CD14-positive monocyte (primary cell): ENCODE results near the gene GAGE12F. TPM values are rescaled to one million over a fixed set of nuclear protein-coding genes. Genes with fewer than 3 reads are reported as not detected.
"Not testable (repeated sequence)": the region's sequence is repeated elsewhere in the genome, so short reads cannot be mapped to it uniquely, and the experiment has no call there.

Source experiments
- DNase-seq, 3 donors: peaks; one replicate each; pipeline ENCODE4 v3.0.0-alpha.2; 2011 to 2022
- H2AFZ ChIP-seq: 2 replicates; pipeline ENCODE4 v1.6.0; 2012; ENCODE audit warnings: mild to moderate bottlenecking, low read depth, low read length, inconsistent platforms; ENCODE audit not compliant: insufficient read depth, poor library complexity, severe bottlenecking
- H3K27ac ChIP-seq, 2 donors: 1 replicate in 1 of 2; 2 replicates in 1 of 2; pipeline ENCODE4 v1.5.1; 2012 to 2013; ENCODE audit warnings: low read length in 2 of 2, control low read depth in 1 of 2, inconsistent platforms in 1 of 2, low read depth in 1 of 2, mild to moderate bottlenecking in 1 of 2
- H3K27me3 ChIP-seq, 2 donors: one replicate each; pipeline versions ENCODE4 v1.6.0 to v1.6.1; 2011 to 2013; ENCODE audit warnings: low read length in 2 of 2; ENCODE audit not compliant: control insufficient read depth in 2 of 2, insufficient read depth in 2 of 2
- H3K36me3 ChIP-seq, 2 donors: replicated peaks in 1 of 2; 1 replicate in 1 of 2; 2 replicates in 1 of 2; pipeline versions ENCODE4 v1.5.1 to v1.6.1; 2012 to 2013; ENCODE audit warnings: low read length in 2 of 2, control low read depth in 1 of 2, inconsistent platforms in 1 of 2, mild to moderate bottlenecking in 1 of 2; ENCODE audit not compliant: insufficient read depth in 2 of 2, control insufficient read depth in 1 of 2
- H3K4me1 ChIP-seq, 2 donors: 1 replicate in 1 of 2; 2 replicates in 1 of 2; pipeline versions ENCODE4 v1.5.1 to v1.6.1; 2012 to 2013; ENCODE audit warnings: low read length in 2 of 2, control low read depth in 1 of 2, inconsistent platforms in 1 of 2, mild to moderate bottlenecking in 1 of 2, moderate library complexity in 1 of 2; ENCODE audit not compliant: insufficient read depth in 2 of 2, control insufficient read depth in 1 of 2
- H3K4me2 ChIP-seq: replicated peaks from 2 replicates; pipeline ENCODE3; 2012; ENCODE audit warnings: low read length, moderate library complexity, mild to moderate bottlenecking; ENCODE audit not compliant: poor library complexity, severe bottlenecking; ENCODE audit errors: extremely low read depth
- H3K4me3 ChIP-seq, 3 experiments: fragments of 200-600 bp in 1 of 3; sonication (generic) in 1 of 3; replicated peaks in 1 of 3; 1 replicate in 2 of 3; 2 replicates in 1 of 3; pipeline ENCODE4 v1.5.1; 2011 to 2013; ENCODE audit warnings: low read length in 3 of 3, mild to moderate bottlenecking in 3 of 3, control low read depth in 2 of 3, low read depth in 2 of 3, inconsistent platforms in 1 of 3, moderate library complexity in 1 of 3
- H3K79me2 ChIP-seq: 2 replicates; pipeline ENCODE4 v1.6.0; 2012; ENCODE audit warnings: mild to moderate bottlenecking, control low read depth, inconsistent platforms, low read length, moderate library complexity; ENCODE audit not compliant: insufficient read depth
- H3K9ac ChIP-seq: 2 replicates; pipeline ENCODE4 v1.6.0; 2017; ENCODE audit warnings: low read length, mild to moderate bottlenecking; ENCODE audit not compliant: insufficient read depth, poor library complexity, severe bottlenecking
- H3K9me3 ChIP-seq, 2 donors: replicated peaks in 1 of 2; 1 replicate in 1 of 2; 2 replicates in 1 of 2; pipeline versions ENCODE4 v1.5.1 to v1.6.1; 2012 to 2013; ENCODE audit warnings: low read length in 2 of 2, control low read depth in 1 of 2; ENCODE audit not compliant: control insufficient read depth in 1 of 2, insufficient read depth in 1 of 2
- H4K20me1 ChIP-seq: 2 replicates; pipeline ENCODE4 v1.6.0; 2012; ENCODE audit warnings: mild to moderate bottlenecking, low read length, control low read depth, moderate library complexity; ENCODE audit not compliant: insufficient read depth
- H3K27ac Mint-ChIP-seq, 7 donors: one replicate each; pipeline ENCODE4 v1.8.0; 2020; ENCODE audit warnings: mild to moderate bottlenecking in 7 of 7, mixed read lengths in 7 of 7, moderate library complexity in 6 of 7, inconsistent platforms in 2 of 7
- H3K27me3 Mint-ChIP-seq, 3 donors: one replicate each; pipeline ENCODE4 v1.8.0; 2021 to 2022; ENCODE audit warnings: low read depth in 3 of 3, mild to moderate bottlenecking in 3 of 3, mixed read lengths in 3 of 3, moderate library complexity in 3 of 3, inconsistent platforms in 1 of 3
- H3K36me3 Mint-ChIP-seq, 2 donors: one replicate each; pipeline ENCODE4 v1.8.0; 2020; ENCODE audit warnings: mixed read lengths in 2 of 2, inconsistent platforms in 1 of 2, mild to moderate bottlenecking in 1 of 2
- H3K4me1 Mint-ChIP-seq: one replicate; pipeline ENCODE4 v1.8.0; 2020; ENCODE audit warnings: mild to moderate bottlenecking, mixed read lengths
- H3K4me3 Mint-ChIP-seq, 2 donors: one replicate each; pipeline ENCODE4 v1.8.0; 2020; ENCODE audit warnings: mild to moderate bottlenecking in 2 of 2, mixed read lengths in 2 of 2, moderate library complexity in 1 of 2
- H3K9me3 Mint-ChIP-seq, 7 donors: one replicate each; pipeline ENCODE4 v1.8.0; 2020 to 2022; ENCODE audit warnings: mixed read lengths in 7 of 7, mild to moderate bottlenecking in 6 of 7, moderate library complexity in 6 of 7, inconsistent platforms in 2 of 7
- WGBS: methylation state at CpG from one replicate; pipeline ENCODE4 v1.1.5; 2013; ENCODE audit warnings: missing lambda C conversion rate; ENCODE audit not compliant: insufficient coverage; 5-methylcytosine and 5-hydroxymethylcytosine counted together
- intact Hi-C, 2 donors: fragments of 100-400 bp; cut with micrococcal nuclease; formaldehyde crosslinking; loops; one replicate each; pipeline versions ENCODE4 v1.15.0 to v1.15.1; 2023
- polyA plus RNA-seq, 3 donors: library from polyadenylated mRNA; depleted of rRNA in 1 of 3; unstranded in 2 of 3; stranded (reverse) in 1 of 3; fragments of 300-500 nt in 2 of 3; fragments of >200 nt in 1 of 3; fragmentation: Illumina TruSeq in 2 of 3; gene quantifications; 1 replicate in 2 of 3; 2 replicates in 1 of 3; pipeline ENCODE4 v1.2.3, GENCODE V29; 2012 to 2021

The GAGE12F gene
- polyA plus RNA-seq, 3 donors = not detected

GRCh38 chrX:49589196-49589595 lies 28.6 kb downstream of the GAGE12F start, which contains the start of gene GAGE2A:
Gene GAGE2A (plus strand): TSS chrX:49589496. CDS start chrX:49590651, 1,155 bp downstream.
- H3K27ac ChIP-seq, H3K4me1 ChIP-seq, DNase-seq, H3K36me3 ChIP-seq, H4K20me1 ChIP-seq, H3K9ac ChIP-seq, H2AFZ ChIP-seq, H3K27ac Mint-ChIP-seq, H3K27me3 ChIP-seq, intact Hi-C loops, H3K9me3 ChIP-seq, H3K27me3 Mint-ChIP-seq, H3K9me3 Mint-ChIP-seq, H3K4me3 ChIP-seq, H3K4me1 Mint-ChIP-seq, H3K79me2 ChIP-seq, H3K4me3 Mint-ChIP-seq, H3K36me3 Mint-ChIP-seq, H3K4me2 ChIP-seq: not testable (repeated sequence)
- no CpG with 5 or more reads among the region's 16 CpGs for WGBS

DNA sequence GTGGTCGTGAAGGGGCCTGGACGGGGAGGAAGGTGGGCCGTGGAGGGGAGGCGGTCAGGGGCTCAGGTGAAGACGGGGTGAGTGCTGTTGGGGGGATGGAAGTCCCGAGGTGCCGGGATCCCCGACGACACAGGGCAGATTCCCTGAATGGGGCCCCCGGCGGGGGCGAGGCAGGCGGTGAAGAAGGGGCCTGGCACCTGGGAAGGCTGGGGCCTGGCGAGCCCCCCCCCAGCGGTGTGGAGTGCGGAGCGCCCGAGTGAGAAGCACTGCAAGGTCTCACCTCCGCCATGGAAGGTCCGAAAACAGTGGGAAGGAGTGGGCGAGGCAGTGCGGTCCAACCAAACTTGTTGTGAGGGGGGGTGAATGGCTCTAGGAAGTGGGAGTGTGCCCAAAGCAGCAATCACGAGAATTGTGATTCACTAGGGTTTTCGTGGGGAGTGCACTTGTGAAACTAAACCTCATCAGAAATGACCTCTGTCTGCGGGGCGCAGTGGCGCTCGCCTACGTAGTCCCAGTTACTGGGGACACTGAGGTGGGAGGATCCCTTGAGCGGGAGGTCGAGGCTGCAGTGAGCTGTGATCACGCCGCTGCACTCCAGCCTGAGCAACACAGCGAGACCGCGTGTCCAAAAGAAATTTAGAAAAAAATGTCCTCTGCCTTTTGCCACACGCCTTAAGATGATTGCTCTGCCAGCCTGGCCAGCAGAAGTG lies 29.3 kb downstream of the GAGE12F start:
- DNase-seq, H3K9ac ChIP-seq, H3K4me2 ChIP-seq, H3K4me3 ChIP-seq, H3K27ac ChIP-seq, H3K4me3 Mint-ChIP-seq, H3K9me3 Mint-ChIP-seq, H2AFZ ChIP-seq, H4K20me1 ChIP-seq, H3K27ac Mint-ChIP-seq, H3K27me3 ChIP-seq, H3K27me3 Mint-ChIP-seq, H3K4me1 Mint-ChIP-seq, H3K9me3 ChIP-seq, H3K36me3 Mint-ChIP-seq, H3K36me3 ChIP-seq, intact Hi-C loops, H3K79me2 ChIP-seq, H3K4me1 ChIP-seq: not testable (repeated sequence)
- 94% methylated on average over 8 of the region's 37 CpGs for WGBS

DNA sequence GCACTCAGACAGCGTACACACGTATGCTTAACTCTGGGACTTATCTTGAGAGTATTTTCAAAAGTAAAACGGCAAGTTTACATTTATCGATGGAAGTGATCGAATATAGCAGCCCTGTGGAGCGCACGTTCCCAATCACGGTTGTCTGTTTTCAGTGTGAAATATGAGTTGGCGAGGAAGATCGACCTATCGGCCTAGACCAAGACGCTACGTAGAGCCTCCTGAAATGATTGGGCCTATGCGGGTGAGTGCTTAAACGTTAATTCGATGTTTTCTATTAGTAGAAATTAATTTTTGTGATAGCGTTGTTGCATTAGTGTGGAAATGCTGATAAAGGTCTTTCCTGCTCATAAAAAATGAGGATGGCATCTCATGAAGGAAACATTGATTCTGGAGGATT lies 29.8 kb downstream of the GAGE12F start:
- H3K4me1 ChIP-seq, H3K27me3 Mint-ChIP-seq, H2AFZ ChIP-seq, H3K9me3 Mint-ChIP-seq, H3K36me3 Mint-ChIP-seq, DNase-seq, H3K27ac Mint-ChIP-seq, H3K27me3 ChIP-seq, H3K4me2 ChIP-seq, intact Hi-C loops, H3K4me1 Mint-ChIP-seq, H3K36me3 ChIP-seq, H3K9ac ChIP-seq, H3K27ac ChIP-seq, H4K20me1 ChIP-seq, H3K4me3 Mint-ChIP-seq, H3K9me3 ChIP-seq, H3K4me3 ChIP-seq, H3K79me2 ChIP-seq: not testable (repeated sequence)
- no CpG with 5 or more reads among the region's 17 CpGs for WGBS

DNA sequence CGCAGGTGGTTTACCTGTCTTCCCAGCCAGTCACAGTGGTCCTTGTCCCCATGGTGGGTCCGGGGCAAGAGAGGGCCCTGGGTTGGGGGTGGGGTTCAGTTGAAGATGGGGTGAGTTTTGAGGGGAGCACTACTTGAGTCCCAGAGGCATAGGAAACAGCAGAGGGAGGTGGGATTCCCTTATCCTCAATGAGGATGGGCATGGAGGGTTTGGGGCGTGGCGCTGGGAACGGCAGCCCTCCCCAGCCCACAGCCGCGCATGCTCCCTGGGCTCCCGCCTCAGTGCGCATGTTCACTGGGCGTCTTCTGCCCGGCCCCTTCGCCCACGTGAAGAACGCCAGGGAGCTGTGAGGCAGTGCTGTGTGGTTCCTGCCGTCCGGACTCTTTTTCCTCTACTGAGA lies 38.1 kb downstream of the GAGE12F start, which contains the start of gene GAGE1:
TSS of gene GAGE1 (plus strand) at position 301 of the 400 bp plus-strand sequence. CDS start 1,155 bp downstream, outside the sequence.
- H3K4me2 ChIP-seq, H3K27ac ChIP-seq, H4K20me1 ChIP-seq, H3K9ac ChIP-seq, H3K4me1 ChIP-seq, DNase-seq, H3K27ac Mint-ChIP-seq, H3K4me3 ChIP-seq, H3K36me3 Mint-ChIP-seq, H3K4me3 Mint-ChIP-seq, H3K79me2 ChIP-seq, H3K36me3 ChIP-seq, intact Hi-C loops, H3K27me3 ChIP-seq, H2AFZ ChIP-seq, H3K27me3 Mint-ChIP-seq, H3K4me1 Mint-ChIP-seq, H3K9me3 Mint-ChIP-seq, H3K9me3 ChIP-seq: not testable (repeated sequence)
- WGBS = no CpG with 5 or more reads among the region's 16 CpGs
